Measurements from ENCODE around the gene HOXB3.
A peak's percentile ranks its signal among the peaks of the same experiment; 100 is the strongest.

HOXB3 gene

GRCh38 chr17:48554412-48555257, 35.4 kb downstream of the HOXB3 start:
- DNase-seq, result no peak

GRCh38 chr17:48553826-48554225, 36.2 kb downstream of the HOXB3 start:
- DNase-seq, result no peak

- no peak for DNase-seq
Observed at GRCh38 chr17:48553190-48553547, 36.9 kb downstream of the HOXB3 start.

GRCh38 chr17:48552466-48553189, 37.4 kb downstream of the HOXB3 start:
- DNase-seq, result no peak

- no peak for DNase-seq
Observed at GRCh38 chr17:48551596-48552465, 38.2 kb downstream of the HOXB3 start.

GRCh38 chr17:48551214-48551555, 38.9 kb downstream of the HOXB3 start:
- no peak for DNase-seq

- no peak for DNase-seq
Observed at GRCh38 chr17:48550502-48551213, 39.4 kb downstream of the HOXB3 start.

GRCh38 chr17:48549914-48550501, 40.0 kb downstream of the HOXB3 start:
- no peak for DNase-seq

- DNase-seq, result no peak
Observed at GRCh38 chr17:48549281-48549630, 40.8 kb downstream of the HOXB3 start.

GRCh38 chr17:48548523-48549280, 41.3 kb downstream of the HOXB3 start:
- DNase-seq, result no peak

GRCh38 chr17:48547808-48548522, 42.1 kb downstream of the HOXB3 start:
- peak; percentile 57 for DNase-seq

GRCh38 chr17:48546924-48547807, 42.9 kb downstream of the HOXB3 start:
- DNase-seq, result no peak

GRCh38 chr17:48546137-48546923, 43.7 kb downstream of the HOXB3 start:
- DNase-seq, result no peak

- DNase-seq, result no peak
Observed at GRCh38 chr17:48545539-48545938, 44.5 kb downstream of the HOXB3 start.

- DNase-seq, result no peak
Observed at GRCh38 chr17:48545022-48545375, 45.0 kb downstream of the HOXB3 start, which contains the start of gene HOXB2. TSS of gene HOXB2 (minus strand) at chr17:48545109. CDS start at chr17:48544911, 198 bp downstream.

- DNase-seq, result peak; percentile 46
Observed at GRCh38 chr17:48544349-48545021, 45.6 kb downstream of the HOXB3 start.

GRCh38 chr17:48543854-48544348, 46.1 kb downstream of the HOXB3 start:
- no peak for DNase-seq
